ENCODE measurements around the gene SLC17A9. TPM values are rescaled to one million over a fixed set of nuclear protein-coding genes. Genes with fewer than 3 reads are reported as not detected.

Gene SLC17A9
- total and polyA plus RNA-seq, 2 of the 8 experiments (the other 6 are each of a cell fraction or from before 2014, with no cell fraction given), result 23.5 to 35.2 TPM

DNA sequence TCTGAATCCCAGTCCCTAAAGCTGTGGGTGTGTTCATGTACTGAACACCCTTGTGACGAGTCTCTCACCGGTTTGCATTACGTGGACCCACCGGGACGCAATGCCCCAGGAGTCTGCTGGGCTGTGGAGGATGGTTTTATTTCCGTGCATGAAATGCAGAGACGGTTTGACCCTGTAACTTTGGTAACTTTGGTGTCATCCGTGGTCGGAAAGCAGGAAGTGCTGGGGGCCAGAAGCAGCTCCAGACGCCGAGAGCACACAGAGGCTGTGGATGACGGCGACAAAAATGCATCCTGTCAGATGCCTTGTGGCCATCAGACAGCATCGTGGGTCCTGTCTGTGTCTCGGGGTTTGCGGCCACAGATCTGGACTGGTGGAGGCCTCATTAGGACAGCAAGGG, 47.1 kb downstream of the SLC17A9 start:
- WGBS, 2 experiments (ENCODE audit: extremely low coverage in 1 of 2, insufficient coverage in 1 of 2, insufficient read length in 1 of 2, insufficient replicate concordance in 2 of 2, low coverage in 1 of 2, low lambda C conversion rate in 2 of 2, missing lambda C conversion rate in 1 of 2), result 91% methylated on average over 16 of the region's 16 CpGs; no CpG with 5 or more reads in 1 of the 2 experiments
- Histone ChIP-seq H3K23me2 (ENCODE audit: low read depth, low read length) (peaks cover 3% of the 10 kb centered on the region; the same call in 1 of the 2 replicates), H3K4me1 (replicated peaks in 1 of 4; ENCODE audit: control insufficient read depth in 3 of 4, insufficient read depth in 4 of 4, low read length in 3 of 4) (peaks cover 2 to 19% (median 11%) of the 10 kb centered on the region in 4 experiments), H3K27me3 (replicated peaks in 1 of 4; ENCODE audit: control insufficient read depth in 3 of 4, extremely low read depth in 1 of 4, insufficient read depth in 3 of 4, low read length in 3 of 4) (peaks cover 13 to 31% (median 28%) of the 10 kb centered on the region in 4 experiments), H2BK120ac (replicated peaks; ENCODE audit: low read depth, low read length) (no peak overlapping the region), H3K56ac (replicated peaks; ENCODE audit: insufficient read length, low read depth, low read length) (no peak overlapping the region), H2AFZ (ENCODE audit: low read length) (no peak overlapping the region), H3K9ac (replicated peaks in 1 of 4; ENCODE audit: extremely low read depth in 1 of 4, low read depth in 3 of 4, low read length in 3 of 4) (no peak overlapping the region), H4K5ac (ENCODE audit: insufficient read length, low read depth, low read length) (no peak overlapping the region), H3K18ac (ENCODE audit: extremely low read depth, low read length) (no peak overlapping the region), H3K79me2 (ENCODE audit: control insufficient read depth in 1 of 2, insufficient read depth in 2 of 2, low read length in 2 of 2) (no peaks in the 10 kb centered on the region), H2BK5ac (ENCODE audit: low read depth, low read length) (no peak overlapping the region), H3K4me2 (ENCODE audit: insufficient read depth in 1 of 2, low read depth in 2 of 2, low read length in 2 of 2) (no peak overlapping the region), H2BK12ac (ENCODE audit: low read depth, low read length) (no peak overlapping the region), H3K27ac (ENCODE audit: low read depth, low read length) (no peak overlapping the region), H3K9me3 (ENCODE audit: insufficient read depth in 2 of 2, low read depth in 1 of 2, low read length in 1 of 2) (no peaks in the 10 kb centered on the region), H2AK5ac (ENCODE audit: low read depth, low read length) (no peak overlapping the region), H3K36me3 (ENCODE audit: control insufficient read depth in 2 of 4, insufficient read depth in 4 of 4, low read length in 3 of 4) (no peaks in the 10 kb centered on the region), H2BK15ac (ENCODE audit: low read length) (no peak overlapping the region), H4K20me1 (replicated peaks in 1 of 2; ENCODE audit: control insufficient read depth in 1 of 2, insufficient read depth in 2 of 2, low read length in 2 of 2) (peaks cover 0 to 4% of the 10 kb centered on the region in 2 experiments), H3K14ac (ENCODE audit: insufficient read length) (no peak overlapping the region), H3K79me1 (ENCODE audit: low read depth, low read length) (no peaks in the 10 kb centered on the region), H3K23ac (ENCODE audit: insufficient read length) (no peak overlapping the region), H2BK20ac (ENCODE audit: low read length) (no peak overlapping the region), H4K91ac (replicated peaks; ENCODE audit: insufficient read length, low read length) (no peak overlapping the region), H4K8ac (ENCODE audit: extremely low read depth, insufficient read depth, low read length) (no peak overlapping the region; the same call in 1 of the 2 replicates), H3K4me3 (ENCODE audit: extremely low read depth in 1 of 4, insufficient read depth in 2 of 4, low read depth in 3 of 4, low read length in 4 of 4) (no peak overlapping the region), H3K4ac (replicated peaks; ENCODE audit: insufficient read length, low read depth, low read length) (no peak overlapping the region)
- FAIRE-seq (no peak), DNase-seq (ENCODE audit: low read depth in 1 of 2, low spot score in 2 of 2) (no peak)
- ChIA-PET CTCF (ENCODE audit: partially characterized antibody) (interaction anchor here (1.1 to 2.3 kb wide), 2 partner anchors 10 to 11 kb away, joined by 3 to 6 read pairs; no protein-coding TSS in a partner anchor), POLR2A (ENCODE audit: partially characterized antibody) (interaction anchor here (0.7 to 1.7 kb wide), 4 partner anchors 26 to 63 kb away, joined by 3 to 6 read pairs (median 4); no protein-coding TSS in a partner anchor)
- TF ChIP-seq EP300 (IDR thresholded peaks at IDR 0.05; ENCODE audit: borderline replicate concordance in 1 of 2, low read depth in 2 of 2, low read length in 2 of 2) (no peak), RNF2 (IDR thresholded peaks at IDR 0.05; ENCODE audit: borderline replicate concordance, low read depth, low read length, missing control alignments, poor library complexity, severe bottlenecking) (no peak), RXRA (IDR thresholded peaks at IDR 0.05; ENCODE audit: insufficient read depth, low read depth, low read length) (no peak), TAF7 (optimal IDR thresholded peaks at IDR 0.05; ENCODE audit: borderline replicate concordance, low read depth, low read length) (no peak), BRCA1 (IDR thresholded peaks at IDR 0.05; ENCODE audit: low read depth, low read length) (no peak), KDM5A (IDR thresholded peaks at IDR 0.05; ENCODE audit: low read length) (no peak), SUZ12 (IDR thresholded peaks at IDR 0.05; ENCODE audit: low read length) (no peak), POLR2AphosphoS5 (IDR thresholded peaks at IDR 0.05; ENCODE audit: low read depth, low read length) (no peak), MAFK (IDR thresholded peaks at IDR 0.05; ENCODE audit: low read depth, low read length) (no peak), POU5F1 (IDR thresholded peaks at IDR 0.05; ENCODE audit: low read depth, low read length) (no peak), TCF12 (IDR thresholded peaks at IDR 0.05; ENCODE audit: low read depth, low read length) (no peak)
- TF ChIP-seq, protein P1, sequence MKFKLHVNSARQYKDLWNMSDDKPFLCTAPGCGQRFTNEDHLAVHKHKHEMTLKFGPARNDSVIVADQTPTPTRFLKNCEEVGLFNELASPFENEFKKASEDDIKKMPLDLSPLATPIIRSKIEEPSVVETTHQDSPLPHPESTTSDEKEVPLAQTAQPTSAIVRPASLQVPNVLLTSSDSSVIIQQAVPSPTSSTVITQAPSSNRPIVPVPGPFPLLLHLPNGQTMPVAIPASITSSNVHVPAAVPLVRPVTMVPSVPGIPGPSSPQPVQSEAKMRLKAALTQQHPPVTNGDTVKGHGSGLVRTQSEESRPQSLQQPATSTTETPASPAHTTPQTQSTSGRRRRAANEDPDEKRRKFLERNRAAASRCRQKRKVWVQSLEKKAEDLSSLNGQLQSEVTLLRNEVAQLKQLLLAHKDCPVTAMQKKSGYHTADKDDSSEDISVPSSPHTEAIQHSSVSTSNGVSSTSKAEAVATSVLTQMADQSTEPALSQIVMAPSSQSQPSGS (IDR thresholded peaks at IDR 0.05; ENCODE audit: low read length), result no peak

Data from H1 (cell line).